Loucy (cell line): ENCODE data around the gene CCDC194.
"Not testable (repeated sequence)": the region's sequence is repeated elsewhere in the genome, so short reads cannot be mapped to it uniquely, and the experiment has no call there.

Experiments used
- H2AFZ ChIP-seq: fragments of 200-600 bp; sonication (generic); 2 replicates; pipeline ENCODE4 v1.6.0; 2016; ENCODE audit warnings: antibody characterized with exemption, mild to moderate bottlenecking, low read length, moderate library complexity
- H3F3A ChIP-seq: fragments of 200-600 bp; 2 replicates; pipeline ENCODE4 v1.6.0; 2016; ENCODE audit warnings: antibody characterized with exemption, low read depth, mild to moderate bottlenecking
- H3K27me3 ChIP-seq: fragments of 200-600 bp; sonication (generic); 2 replicates; pipeline ENCODE4 v1.6.1; 2014; ENCODE audit warnings: low read length, mild to moderate bottlenecking; ENCODE audit not compliant: insufficient read depth, poor library complexity, severe bottlenecking
- H3K36me3 ChIP-seq: fragments of 200-600 bp; sonication (generic); 2 replicates; pipeline ENCODE4 v1.6.1; 2016; ENCODE audit warnings: low read length; ENCODE audit not compliant: insufficient read depth
- H3K4me1 ChIP-seq: fragments of 200-600 bp; sonication (generic); 2 replicates; pipeline ENCODE4 v1.5.1; 2014; ENCODE audit warnings: low read length, mild to moderate bottlenecking; ENCODE audit not compliant: insufficient read depth, poor library complexity, severe bottlenecking
- H3K4me2 ChIP-seq: fragments of 200-600 bp; sonication (generic); 2 replicates; pipeline ENCODE4 v1.6.0; 2014; ENCODE audit warnings: antibody characterized with exemption, low read length, low read depth, mild to moderate bottlenecking; ENCODE audit not compliant: poor library complexity, severe bottlenecking
- H3K4me3 ChIP-seq: fragments of 200-600 bp; sonication (generic); 2 replicates; pipeline ENCODE4 v1.5.1; 2014; ENCODE audit warnings: low read length, mild to moderate bottlenecking, mixed read lengths; ENCODE audit not compliant: poor library complexity, severe bottlenecking
- H3K79me2 ChIP-seq: fragments of 200-600 bp; sonication (generic); 2 replicates; pipeline ENCODE4 v1.6.1; 2014; ENCODE audit warnings: low read length; ENCODE audit not compliant: insufficient read depth
- H3K9ac ChIP-seq: fragments of 200-600 bp; sonication (generic); 2 replicates; pipeline ENCODE4 v1.6.0; 2014; ENCODE audit warnings: mild to moderate bottlenecking, low read depth, low read length, moderate library complexity; ENCODE audit not compliant: poor library complexity, severe bottlenecking
- H3K9me2 ChIP-seq: fragments of 200-600 bp; sonication (generic); replicated peaks from 2 replicates; pipeline ENCODE4 v1.6.1; 2016; ENCODE audit warnings: low read depth, low read length, mixed read lengths
- H3K9me3 ChIP-seq: fragments of 200-600 bp; sonication (generic); 2 replicates; pipeline ENCODE4 v1.6.1; 2014; ENCODE audit warnings: mild to moderate bottlenecking, antibody characterized with exemption, low read length, low read depth; ENCODE audit not compliant: insufficient read depth
- H4K20me1 ChIP-seq: fragments of 200-600 bp; sonication (generic); 2 replicates; pipeline ENCODE4 v1.6.0; 2014; ENCODE audit warnings: antibody characterized with exemption, low read length, mild to moderate bottlenecking; ENCODE audit not compliant: insufficient read depth, poor library complexity, severe bottlenecking
- CTCF ChIP-seq: fragments of 200-600 bp; sonication (generic); conservative IDR thresholded peaks from 2 replicates; pipeline ENCODE4 v1.5.1; 2014; ENCODE audit warnings: mild to moderate bottlenecking, antibody characterized with exemption, low read length
- EZH2phosphoT487 ChIP-seq: fragments of 200-600 bp; IDR thresholded peaks from 2 replicates; pipeline ENCODE4 v1.6.1; 2018; ENCODE audit warnings: antibody characterized with exemption, mild to moderate bottlenecking, moderate library complexity, borderline replicate concordance

Gene CCDC194

GRCh38 chr19:17370026-17370587 is 23.9 kb downstream of the CCDC194 start:
- no peaks in the 10 kb centered on the region for H3K4me1 ChIP-seq
- no peak overlapping the region for H3K4me2 ChIP-seq
- H3K27me3 ChIP-seq: no peaks in the 10 kb centered on the region
- H3K9me3 ChIP-seq: no peaks in the 10 kb centered on the region
- H3F3A ChIP-seq: no peaks in the 10 kb centered on the region; the same call in 1 of the 2 replicates
- no peak overlapping the region for H2AFZ ChIP-seq
- H4K20me1 ChIP-seq: no peaks in the 10 kb centered on the region
- no peaks in the 10 kb centered on the region for H3K36me3 ChIP-seq
- TF ChIP-seq EZH2phosphoT487: no peak
- TF ChIP-seq CTCF: no peak
- H3K9ac ChIP-seq: no peak overlapping the region
- no peaks in the 10 kb centered on the region for H3K79me2 ChIP-seq
- no peaks in the 10 kb centered on the region for H3K9me2 ChIP-seq
- H3K4me3 ChIP-seq: no peak overlapping the region

DNA sequence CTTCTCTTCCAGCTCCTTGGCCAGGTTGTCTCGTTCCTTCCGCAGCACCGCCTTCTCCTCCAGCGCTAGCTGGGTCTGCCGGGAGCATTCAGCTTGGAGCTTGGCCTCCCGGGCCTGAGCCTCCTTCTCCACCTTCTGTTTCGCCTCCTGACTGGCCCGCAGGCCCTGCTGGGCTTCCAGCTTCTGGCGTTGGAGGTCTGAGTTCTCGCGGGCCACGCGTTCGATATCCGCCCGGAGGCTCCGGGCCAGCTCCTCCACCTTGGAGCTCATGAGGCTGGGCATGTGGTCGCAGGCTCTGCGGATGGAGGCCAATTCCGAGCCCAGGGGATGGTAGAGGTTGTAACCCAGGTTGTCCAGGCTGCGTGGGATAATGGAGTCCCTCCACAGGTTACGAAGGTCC is 28.6 kb downstream of the CCDC194 start:
- no peaks in the 10 kb centered on the region for H3K9me3 ChIP-seq
- H3K27me3 ChIP-seq: no peaks in the 10 kb centered on the region
- no peaks in the 10 kb centered on the region for H3K36me3 ChIP-seq
- no peak overlapping the region for H3K4me3 ChIP-seq
- H3F3A ChIP-seq: no peaks in the 10 kb centered on the region; the same call in 1 of the 2 replicates
- H3K9me2 ChIP-seq: no peaks in the 10 kb centered on the region
- TF ChIP-seq CTCF (no peak), EZH2phosphoT487 (no peak)
- H3K4me2 ChIP-seq: no peak overlapping the region
- no peaks in the 10 kb centered on the region for H3K4me1 ChIP-seq
- H3K79me2 ChIP-seq: no peaks in the 10 kb centered on the region
- no peak overlapping the region for H3K9ac ChIP-seq
- H2AFZ ChIP-seq: no peak overlapping the region
- no peaks in the 10 kb centered on the region for H4K20me1 ChIP-seq

DNA sequence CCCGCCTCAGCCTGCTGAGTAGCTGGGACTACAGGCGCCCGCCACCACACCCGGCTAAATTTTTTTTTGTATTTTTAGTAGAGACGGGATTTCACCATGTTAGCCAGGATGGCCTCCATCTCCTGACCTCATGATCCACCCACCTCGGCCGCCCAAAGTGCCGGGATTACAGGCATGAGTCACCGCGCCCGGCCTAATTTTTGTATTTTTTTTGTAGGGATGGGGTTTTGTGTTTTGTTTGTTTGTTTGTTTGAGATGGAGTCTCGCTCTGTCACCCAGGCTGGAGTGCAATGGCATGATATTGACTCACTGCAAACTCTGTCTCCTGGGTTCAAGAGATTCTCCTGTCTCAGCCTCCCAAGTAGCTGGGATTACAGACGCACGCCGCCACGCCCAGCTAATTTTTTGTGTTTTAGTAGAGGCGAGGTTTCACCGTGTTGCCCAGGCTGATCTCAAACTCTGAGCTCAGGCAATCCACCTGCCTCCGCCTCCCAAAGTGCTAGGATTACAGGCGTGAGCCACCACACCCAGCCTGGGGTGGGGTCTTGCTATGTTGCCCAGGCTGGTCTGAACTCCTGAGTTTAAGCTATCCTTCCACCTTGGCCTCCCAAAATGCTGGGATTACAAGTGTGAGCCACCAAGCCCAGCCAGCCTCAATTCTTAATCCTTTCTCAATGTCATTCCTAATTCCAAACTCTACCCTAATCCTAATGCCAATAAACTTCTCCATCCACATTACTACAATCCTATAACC is 30.0 kb downstream of the CCDC194 start:
- H3K9me2 ChIP-seq, H4K20me1 ChIP-seq, H3K79me2 ChIP-seq, H3K4me1 ChIP-seq, H2AFZ ChIP-seq, H3F3A ChIP-seq, H3K9me3 ChIP-seq, H3K4me2 ChIP-seq, H3K9ac ChIP-seq, H3K27me3 ChIP-seq, H3K36me3 ChIP-seq, H3K4me3 ChIP-seq: not testable (repeated sequence)
